Measurements from ENCODE around the gene RAD54L. TPM values are rescaled to one million over a fixed set of nuclear protein-coding genes. Genes with fewer than 3 reads are reported as not detected.

Gene RAD54L
- total and polyA plus RNA-seq, 2 donors from 2014 or later = 1.2 to 1.7 TPM

- H3K36me3 ChIP-seq (ENCODE audit: control insufficient read depth in 2 of 3, insufficient read depth in 3 of 3, low read length in 3 of 3) = peaks cover 6 to 41% (median 20%) of the 10 kb centered on the region in 3 donors
- no peaks in the 10 kb centered on the region for H3K27me3 ChIP-seq (ENCODE audit: control insufficient read depth, insufficient read depth, low read length)
- H3K9ac ChIP-seq (ENCODE audit: low read length in 3 of 3) = no peak overlapping the region
- FAIRE-seq (no peak), DNase-seq (no peak)
- no peaks in the 10 kb centered on the region for H3K4me1 ChIP-seq (ENCODE audit: control insufficient read depth in 2 of 3, insufficient read depth in 2 of 3, low read depth in 1 of 3, low read length in 3 of 3)
- H3K27ac ChIP-seq (ENCODE audit: low read depth in 2 of 2, low read length in 2 of 2) = no peak overlapping the region
- no peak overlapping the region for H3K4me3 ChIP-seq (ENCODE audit: low read length in 3 of 3)
- H3K9me3 ChIP-seq (ENCODE audit: control insufficient read depth in 2 of 3, insufficient read depth in 1 of 3, low read length in 3 of 3) = no peaks in the 10 kb centered on the region
- TF ChIP-seq CTCF (IDR thresholded peaks at IDR 0.05; ENCODE audit: borderline replicate concordance, extremely low read depth, insufficient read depth) = no peak
- intact Hi-C loops (cut with DNase I) = no loop called here
Measured at GRCh38 chr1:46284597-46285564, 37.3 kb downstream of the RAD54L start.

- H3K4me3 ChIP-seq (ENCODE audit: low read length in 3 of 3) = no peak overlapping the region
- H3K4me1 ChIP-seq (ENCODE audit: control insufficient read depth in 2 of 3, insufficient read depth in 2 of 3, low read depth in 1 of 3, low read length in 3 of 3) = no peaks in the 10 kb centered on the region
- H3K27me3 ChIP-seq (ENCODE audit: control insufficient read depth, insufficient read depth, low read length) = no peaks in the 10 kb centered on the region
- no peak for FAIRE-seq
- H3K27ac ChIP-seq (ENCODE audit: low read depth in 2 of 2, low read length in 2 of 2) = no peak overlapping the region
- intact Hi-C loops (cut with DNase I) = no loop called here
- H3K36me3 ChIP-seq (ENCODE audit: control insufficient read depth in 2 of 3, insufficient read depth in 3 of 3, low read length in 3 of 3) = peaks cover 6 to 35% (median 17%) of the 10 kb centered on the region in 3 donors
- no peak for DNase-seq
- H3K9ac ChIP-seq (ENCODE audit: low read length in 3 of 3) = no peak overlapping the region
- H3K9me3 ChIP-seq (ENCODE audit: control insufficient read depth in 2 of 3, insufficient read depth in 1 of 3, low read length in 3 of 3) = no peaks in the 10 kb centered on the region
- TF ChIP-seq CTCF (IDR thresholded peaks at IDR 0.05; ENCODE audit: borderline replicate concordance, extremely low read depth, insufficient read depth) = no peak
Measured at GRCh38 chr1:46285730-46286477, 38.3 kb downstream of the RAD54L start.

- no peak for FAIRE-seq
- H3K4me3 ChIP-seq (ENCODE audit: low read length in 3 of 3) = no peak overlapping the region
- H3K27me3 ChIP-seq (ENCODE audit: control insufficient read depth, insufficient read depth, low read length) = no peaks in the 10 kb centered on the region
- no peak overlapping the region for H3K9ac ChIP-seq (ENCODE audit: low read length in 3 of 3)
- peaks cover 6 to 37% (median 14%) of the 10 kb centered on the region in 3 donors for H3K36me3 ChIP-seq (ENCODE audit: control insufficient read depth in 2 of 3, insufficient read depth in 3 of 3, low read length in 3 of 3)
- no peaks in the 10 kb centered on the region for H3K4me1 ChIP-seq (ENCODE audit: control insufficient read depth in 2 of 3, insufficient read depth in 2 of 3, low read depth in 1 of 3, low read length in 3 of 3)
- DNase-seq = no peak
- TF ChIP-seq CTCF (IDR thresholded peaks at IDR 0.05; ENCODE audit: borderline replicate concordance, extremely low read depth, insufficient read depth) = no peak
- no peak overlapping the region for H3K27ac ChIP-seq (ENCODE audit: low read depth in 2 of 2, low read length in 2 of 2)
- intact Hi-C loops (cut with DNase I) = no loop called here
- no peaks in the 10 kb centered on the region for H3K9me3 ChIP-seq (ENCODE audit: control insufficient read depth in 2 of 3, insufficient read depth in 1 of 3, low read length in 3 of 3)
Measured at GRCh38 chr1:46288485-46289133, 41.0 kb downstream of the RAD54L start.
